Measurements from ENCODE around the gene HOMER2.

HOMER2 gene

DNA sequence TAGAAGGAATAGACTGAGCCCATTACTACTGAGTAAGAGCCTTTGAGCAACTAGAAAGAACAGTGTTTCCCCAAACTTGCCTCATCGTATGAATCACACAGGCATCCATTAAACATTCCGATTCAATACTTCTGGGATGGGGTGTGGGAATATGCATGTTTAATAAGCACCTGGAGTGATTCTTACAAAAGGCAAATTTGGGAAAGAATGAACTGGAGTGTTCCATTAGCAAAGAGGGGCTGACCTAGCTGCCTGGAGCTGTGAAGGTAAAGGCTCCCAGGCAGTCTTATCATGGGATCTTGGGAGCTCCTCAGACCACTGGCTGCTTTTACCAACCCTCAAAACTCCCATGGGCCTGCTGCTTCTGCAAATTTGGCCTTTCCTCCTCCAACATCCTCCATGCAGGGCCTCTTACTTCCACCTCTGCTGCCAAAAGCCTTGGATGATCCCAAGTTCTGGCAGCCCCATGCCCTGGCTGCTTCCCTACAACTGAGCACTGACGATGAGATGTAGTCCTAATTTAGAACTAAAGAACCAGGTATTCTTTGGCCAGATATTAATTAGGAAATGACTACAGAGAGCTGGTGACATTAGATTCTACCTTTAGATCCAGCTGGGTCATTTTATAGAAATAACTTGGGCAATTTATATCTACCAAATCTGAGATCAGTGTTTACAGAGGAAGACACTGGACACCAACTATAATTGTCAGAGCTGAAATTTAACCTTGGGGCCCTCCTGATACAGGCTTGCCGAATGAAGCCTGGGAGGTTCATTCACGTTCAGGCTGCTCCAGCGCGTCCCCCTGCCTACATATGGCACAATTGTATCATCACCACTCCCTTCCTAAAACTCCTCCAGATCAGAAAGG, 11.2 kb upstream of the HOMER2 start:
- no peak for TF ChIP-seq SPI1 (IDR thresholded peaks at IDR 0.05; ENCODE audit: borderline replicate concordance, low read depth)
- TF ChIP-seq, protein P1, sequence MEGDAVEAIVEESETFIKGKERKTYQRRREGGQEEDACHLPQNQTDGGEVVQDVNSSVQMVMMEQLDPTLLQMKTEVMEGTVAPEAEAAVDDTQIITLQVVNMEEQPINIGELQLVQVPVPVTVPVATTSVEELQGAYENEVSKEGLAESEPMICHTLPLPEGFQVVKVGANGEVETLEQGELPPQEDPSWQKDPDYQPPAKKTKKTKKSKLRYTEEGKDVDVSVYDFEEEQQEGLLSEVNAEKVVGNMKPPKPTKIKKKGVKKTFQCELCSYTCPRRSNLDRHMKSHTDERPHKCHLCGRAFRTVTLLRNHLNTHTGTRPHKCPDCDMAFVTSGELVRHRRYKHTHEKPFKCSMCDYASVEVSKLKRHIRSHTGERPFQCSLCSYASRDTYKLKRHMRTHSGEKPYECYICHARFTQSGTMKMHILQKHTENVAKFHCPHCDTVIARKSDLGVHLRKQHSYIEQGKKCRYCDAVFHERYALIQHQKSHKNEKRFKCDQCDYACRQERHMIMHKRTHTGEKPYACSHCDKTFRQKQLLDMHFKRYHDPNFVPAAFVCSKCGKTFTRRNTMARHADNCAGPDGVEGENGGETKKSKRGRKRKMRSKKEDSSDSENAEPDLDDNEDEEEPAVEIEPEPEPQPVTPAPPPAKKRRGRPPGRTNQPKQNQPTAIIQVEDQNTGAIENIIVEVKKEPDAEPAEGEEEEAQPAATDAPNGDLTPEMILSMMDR (IDR thresholded peaks at IDR 0.05; ENCODE audit: insufficient read depth, low read length), result no peak
- no peak for TF ChIP-seq POLR2AphosphoS5 (IDR thresholded peaks at IDR 0.05; ENCODE audit: low read depth)
- TF ChIP-seq, protein P2, sequence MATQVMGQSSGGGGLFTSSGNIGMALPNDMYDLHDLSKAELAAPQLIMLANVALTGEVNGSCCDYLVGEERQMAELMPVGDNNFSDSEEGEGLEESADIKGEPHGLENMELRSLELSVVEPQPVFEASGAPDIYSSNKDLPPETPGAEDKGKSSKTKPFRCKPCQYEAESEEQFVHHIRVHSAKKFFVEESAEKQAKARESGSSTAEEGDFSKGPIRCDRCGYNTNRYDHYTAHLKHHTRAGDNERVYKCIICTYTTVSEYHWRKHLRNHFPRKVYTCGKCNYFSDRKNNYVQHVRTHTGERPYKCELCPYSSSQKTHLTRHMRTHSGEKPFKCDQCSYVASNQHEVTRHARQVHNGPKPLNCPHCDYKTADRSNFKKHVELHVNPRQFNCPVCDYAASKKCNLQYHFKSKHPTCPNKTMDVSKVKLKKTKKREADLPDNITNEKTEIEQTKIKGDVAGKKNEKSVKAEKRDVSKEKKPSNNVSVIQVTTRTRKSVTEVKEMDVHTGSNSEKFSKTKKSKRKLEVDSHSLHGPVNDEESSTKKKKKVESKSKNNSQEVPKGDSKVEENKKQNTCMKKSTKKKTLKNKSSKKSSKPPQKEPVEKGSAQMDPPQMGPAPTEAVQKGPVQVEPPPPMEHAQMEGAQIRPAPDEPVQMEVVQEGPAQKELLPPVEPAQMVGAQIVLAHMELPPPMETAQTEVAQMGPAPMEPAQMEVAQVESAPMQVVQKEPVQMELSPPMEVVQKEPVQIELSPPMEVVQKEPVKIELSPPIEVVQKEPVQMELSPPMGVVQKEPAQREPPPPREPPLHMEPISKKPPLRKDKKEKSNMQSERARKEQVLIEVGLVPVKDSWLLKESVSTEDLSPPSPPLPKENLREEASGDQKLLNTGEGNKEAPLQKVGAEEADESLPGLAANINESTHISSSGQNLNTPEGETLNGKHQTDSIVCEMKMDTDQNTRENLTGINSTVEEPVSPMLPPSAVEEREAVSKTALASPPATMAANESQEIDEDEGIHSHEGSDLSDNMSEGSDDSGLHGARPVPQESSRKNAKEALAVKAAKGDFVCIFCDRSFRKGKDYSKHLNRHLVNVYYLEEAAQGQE (IDR thresholded peaks at IDR 0.05; ENCODE audit: insufficient replicate concordance, low read depth), result no peak
- no peak for TF ChIP-seq GABPA (IDR thresholded peaks at IDR 0.05; ENCODE audit: low read depth)
- DNase-seq (ENCODE audit: low read depth in 1 of 2, low spot score in 1 of 2), result no peak
- Histone ChIP-seq H3K4me3 (replicated peaks; ENCODE audit: insufficient read depth, low read length) (no peak overlapping the region), H3K27ac (replicated peaks) (no peak overlapping the region), H3K27me3 (ENCODE audit: insufficient read depth, poor library complexity, severe bottlenecking) (no peaks in the 10 kb centered on the region)

DNA sequence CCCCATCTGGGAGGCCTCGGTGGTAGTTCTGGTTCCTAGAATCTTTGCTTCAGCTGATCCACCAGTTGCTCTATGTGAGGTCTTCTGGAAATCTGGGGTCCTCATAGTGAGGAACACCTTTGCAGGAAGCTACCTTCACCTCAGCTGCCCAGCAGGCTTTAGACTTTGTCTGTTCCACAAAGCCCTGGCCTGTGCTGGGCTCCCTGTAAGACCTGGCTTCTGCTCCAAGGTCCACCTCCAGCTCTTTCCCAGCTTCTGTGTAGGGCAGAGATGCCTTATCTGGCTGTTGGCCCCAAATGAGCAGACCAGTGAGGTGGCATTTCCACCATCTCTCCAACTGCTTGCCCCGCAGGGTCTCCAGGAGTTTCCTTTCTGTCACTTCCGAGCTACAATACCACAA, 8.2 kb upstream of the HOMER2 start:
- no peak overlapping the region for H3K27ac ChIP-seq (replicated peaks)
- H3K4me3 ChIP-seq (replicated peaks; ENCODE audit: insufficient read depth, low read length), result no peak overlapping the region
- no peak for TF ChIP-seq POLR2AphosphoS5 (IDR thresholded peaks at IDR 0.05; ENCODE audit: low read depth)
- TF ChIP-seq SPI1 (IDR thresholded peaks at IDR 0.05; ENCODE audit: borderline replicate concordance, low read depth), result no peak
- TF ChIP-seq GABPA (IDR thresholded peaks at IDR 0.05; ENCODE audit: low read depth), result no peak
- TF ChIP-seq, protein P2 (IDR thresholded peaks at IDR 0.05; ENCODE audit: insufficient replicate concordance, low read depth), result no peak
- TF ChIP-seq, protein P1 (IDR thresholded peaks at IDR 0.05; ENCODE audit: insufficient read depth, low read length), result no peak
- no peaks in the 10 kb centered on the region for H3K27me3 ChIP-seq (ENCODE audit: insufficient read depth, poor library complexity, severe bottlenecking)
- DNase-seq (ENCODE audit: low read depth in 1 of 2, low spot score in 1 of 2), result no peak

DNA sequence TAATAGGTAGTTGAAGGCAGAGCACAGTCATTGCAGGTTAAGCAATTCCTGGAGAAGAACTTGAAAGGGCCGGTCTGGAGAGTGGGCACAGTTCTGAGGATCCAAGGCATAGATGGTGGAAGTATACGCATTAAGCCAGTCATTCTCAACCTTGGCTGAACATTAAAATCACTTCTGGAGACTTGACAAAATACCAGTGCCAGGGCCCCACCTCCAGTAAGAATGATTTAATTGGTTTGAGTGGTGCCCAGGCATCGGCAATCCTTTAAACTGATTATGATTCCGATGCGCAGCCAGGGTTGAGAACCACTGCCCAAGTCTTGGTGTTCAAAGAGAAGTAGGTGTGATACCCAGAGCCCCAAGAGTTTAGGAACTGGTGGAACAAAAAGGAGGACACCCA, 6.9 kb upstream of the HOMER2 start:
- no peak for DNase-seq (ENCODE audit: low read depth in 1 of 2, low spot score in 1 of 2)
- Histone ChIP-seq H3K27me3 (ENCODE audit: insufficient read depth, poor library complexity, severe bottlenecking) (no peaks in the 10 kb centered on the region), H3K4me3 (replicated peaks; ENCODE audit: insufficient read depth, low read length) (no peak overlapping the region), H3K27ac (replicated peaks) (no peak overlapping the region)
- no peak for TF ChIP-seq GABPA (IDR thresholded peaks at IDR 0.05; ENCODE audit: low read depth)
- TF ChIP-seq, protein P2 (IDR thresholded peaks at IDR 0.05; ENCODE audit: insufficient replicate concordance, low read depth), result no peak
- no peak for TF ChIP-seq SPI1 (IDR thresholded peaks at IDR 0.05; ENCODE audit: borderline replicate concordance, low read depth)
- TF ChIP-seq, protein P1 (IDR thresholded peaks at IDR 0.05; ENCODE audit: insufficient read depth, low read length), result no peak
- no peak for TF ChIP-seq POLR2AphosphoS5 (IDR thresholded peaks at IDR 0.05; ENCODE audit: low read depth)

Measured in HL-60 (cell line).